KMS-11 (cell line): ENCODE data around the gene AMER2.

Experiments used
- H2AFZ ChIP-seq: fragments of 200-600 bp; sonication (generic); 2 replicates; pipeline ENCODE4 v1.6.1; 2016; ENCODE audit warnings: antibody characterized with exemption, mixed run types, low read depth
- H3K27ac ChIP-seq: fragments of 200-600 bp; sonication (generic); 2 replicates; pipeline ENCODE4 v1.6.1; 2016; ENCODE audit warnings: mild to moderate bottlenecking, mixed run types
- H3K27me3 ChIP-seq: fragments of 200-600 bp; sonication (generic); 2 replicates; pipeline ENCODE4 v1.6.1; 2017; ENCODE audit warnings: mild to moderate bottlenecking, low read depth, mixed run types, moderate library complexity; ENCODE audit not compliant: insufficient read depth
- H3K36me3 ChIP-seq: fragments of 200-600 bp; sonication (generic); 2 replicates; pipeline ENCODE4 v1.6.1; 2017; ENCODE audit warnings: mild to moderate bottlenecking, mixed run types; ENCODE audit not compliant: insufficient read depth
- H3K4me1 ChIP-seq: fragments of 200-600 bp; sonication (generic); 2 replicates; pipeline ENCODE4 v1.6.1; 2016; ENCODE audit warnings: mild to moderate bottlenecking, low read depth, mixed run types; ENCODE audit not compliant: poor library complexity, severe bottlenecking
- H3K4me2 ChIP-seq: fragments of 200-600 bp; sonication (generic); 2 replicates; pipeline ENCODE4 v1.7.0; 2016; ENCODE audit warnings: mild to moderate bottlenecking, mixed run types
- H3K4me3 ChIP-seq: fragments of 200-600 bp; sonication (generic); IDR thresholded peaks from 2 replicates; pipeline ENCODE4 v1.6.1; 2017; ENCODE audit warnings: low read depth, low read length, mixed read lengths; ENCODE audit not compliant: insufficient read depth
- H3K79me2 ChIP-seq: fragments of 200-600 bp; sonication (generic); 2 replicates; pipeline ENCODE4 v1.6.1; 2016; ENCODE audit warnings: low read depth, mixed run types; ENCODE audit not compliant: insufficient read depth
- H3K9ac ChIP-seq: fragments of 200-600 bp; sonication (generic); 2 replicates; pipeline ENCODE4 v1.6.1; 2016; ENCODE audit warnings: mild to moderate bottlenecking, mixed run types
- H4K20me1 ChIP-seq: fragments of 200-600 bp; sonication (generic); 2 replicates; pipeline ENCODE4 v1.6.1; 2016; ENCODE audit warnings: mild to moderate bottlenecking, mixed run types; ENCODE audit not compliant: insufficient read depth
- CTCF ChIP-seq: fragments of 200-600 bp; sonication (generic); conservative IDR thresholded peaks from 2 replicates; pipeline ENCODE4 v1.6.1; 2017; ENCODE audit warnings: low read depth, mild to moderate bottlenecking, antibody characterized with exemption, low read length, moderate library complexity, mixed read lengths

AMER2 gene

DNA sequence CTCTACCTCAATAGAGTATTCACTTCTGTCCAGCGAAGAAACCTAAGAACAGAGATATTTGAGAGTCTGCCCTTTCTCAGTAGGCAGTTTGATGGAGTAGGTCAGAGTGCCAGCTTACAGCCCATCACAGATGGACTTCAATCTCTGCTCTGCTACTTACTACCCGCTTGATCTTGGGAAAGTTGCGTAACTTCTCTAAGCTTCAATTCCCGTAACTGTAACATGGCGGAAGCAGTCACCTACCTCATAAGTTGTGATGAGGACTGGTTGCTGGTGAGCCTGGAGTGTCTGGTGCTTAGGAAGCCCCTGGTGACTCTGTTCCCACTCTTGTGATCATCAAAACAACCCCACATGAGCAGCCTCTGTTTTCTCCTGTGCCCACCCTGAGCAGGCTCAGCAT is 31.0 kb downstream of the AMER2 start:
- no peaks in the 10 kb centered on the region for H3K79me2 ChIP-seq
- no peak overlapping the region for H3K4me3 ChIP-seq
- no peak overlapping the region for H3K27ac ChIP-seq
- no peaks in the 10 kb centered on the region for H3K36me3 ChIP-seq
- no peak overlapping the region for H2AFZ ChIP-seq
- no peaks in the 10 kb centered on the region for H3K27me3 ChIP-seq
- no peak overlapping the region for H3K4me2 ChIP-seq
- no peak for TF ChIP-seq CTCF
- no peak overlapping the region for H3K9ac ChIP-seq
- H4K20me1 ChIP-seq = no peaks in the 10 kb centered on the region
- no peaks in the 10 kb centered on the region for H3K4me1 ChIP-seq

- no peaks in the 10 kb centered on the region for H3K27me3 ChIP-seq
These were observed 34.3 kb downstream of the AMER2 start for GRCh38 chr13:25137788-25138115.

DNA sequence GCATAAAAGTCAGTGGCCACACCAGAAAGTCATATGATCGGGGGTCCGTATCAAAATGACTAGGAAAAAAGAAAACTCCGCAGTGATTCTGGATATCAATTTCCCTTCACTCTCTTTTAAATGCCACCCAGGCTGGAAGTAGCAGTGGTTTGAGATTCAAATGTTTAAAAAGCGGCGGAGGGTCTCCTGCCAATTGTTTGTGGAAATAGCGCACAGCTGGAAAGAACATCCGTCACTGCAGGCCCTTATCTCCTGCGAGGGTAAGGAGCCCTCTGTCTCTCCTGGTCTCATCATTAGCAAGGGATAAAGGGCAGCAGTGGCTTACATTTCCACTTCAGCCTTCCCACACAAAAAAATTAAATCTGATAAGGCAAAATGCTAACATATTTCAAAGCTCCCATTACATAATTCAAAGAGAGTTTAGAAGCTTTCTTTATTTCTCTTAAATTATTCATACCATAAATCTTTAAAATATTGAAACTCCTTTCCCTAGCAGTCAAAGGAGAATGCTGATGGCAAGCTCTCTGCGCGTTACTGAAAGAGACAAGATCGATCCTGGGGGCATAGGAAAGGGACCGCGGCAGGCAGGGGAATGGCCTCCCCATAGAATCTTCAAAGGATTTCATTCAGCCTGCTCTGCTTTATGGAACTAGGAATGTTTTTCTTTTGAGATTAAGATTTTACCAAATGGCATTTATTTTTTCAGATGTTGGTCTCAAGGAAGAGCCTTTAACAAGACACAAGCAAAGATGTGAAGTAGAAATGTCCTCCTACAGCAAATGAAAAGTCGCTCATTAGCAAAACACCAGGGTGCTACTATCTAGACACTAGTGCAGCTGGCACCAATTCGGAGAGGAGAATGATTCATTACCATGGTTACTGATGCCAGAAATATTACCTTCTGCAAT is 35.0 kb downstream of the AMER2 start:
- Histone ChIP-seq H3K4me3 (no peak overlapping the region), H3K4me2 (no peak overlapping the region), H2AFZ (no peak overlapping the region), H3K79me2 (no peaks in the 10 kb centered on the region), H3K27ac (no peak overlapping the region), H3K36me3 (no peaks in the 10 kb centered on the region), H3K9ac (no peak overlapping the region), H3K27me3 (no peaks in the 10 kb centered on the region), H3K4me1 (no peaks in the 10 kb centered on the region), H4K20me1 (no peaks in the 10 kb centered on the region)
- no peak for TF ChIP-seq CTCF

More at GRCh38 chr13:25137788-25138115, 34.3 kb downstream of the AMER2 start:
- Histone ChIP-seq H3K79me2 (no peaks in the 10 kb centered on the region), H4K20me1 (no peaks in the 10 kb centered on the region), H2AFZ (no peak overlapping the region), H3K36me3 (no peaks in the 10 kb centered on the region), H3K4me2 (no peak overlapping the region), H3K9ac (no peak overlapping the region), H3K4me1 (no peaks in the 10 kb centered on the region), H3K27ac (no peak overlapping the region), H3K4me3 (no peak overlapping the region)
- no peak for TF ChIP-seq CTCF

DNA sequence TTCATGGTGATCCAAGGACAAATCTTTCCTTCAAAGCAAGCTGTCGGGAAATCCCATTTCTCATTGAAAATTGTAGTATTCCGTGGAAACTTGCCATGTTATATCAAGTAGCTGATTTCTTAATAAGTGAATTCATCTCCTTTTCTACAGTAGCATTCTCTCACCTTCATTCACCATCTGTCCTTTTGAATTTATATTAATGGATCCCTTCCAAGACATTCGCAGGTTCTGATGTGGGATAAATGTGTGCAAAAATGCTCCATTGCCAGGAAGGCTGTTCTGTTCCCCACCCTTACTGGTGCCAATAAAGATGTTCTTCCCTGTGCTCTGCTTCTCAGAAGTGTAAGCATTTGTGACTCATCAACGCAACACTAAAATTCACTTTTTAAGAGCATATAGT is 36.2 kb downstream of the AMER2 start:
- Histone ChIP-seq H3K27me3 (no peaks in the 10 kb centered on the region), H3K79me2 (no peaks in the 10 kb centered on the region), H3K9ac (no peak overlapping the region), H3K27ac (no peak overlapping the region), H3K4me3 (no peak overlapping the region), H2AFZ (no peak overlapping the region), H3K36me3 (no peaks in the 10 kb centered on the region), H3K4me2 (no peak overlapping the region), H3K4me1 (no peaks in the 10 kb centered on the region), H4K20me1 (no peaks in the 10 kb centered on the region)
- no peak for TF ChIP-seq CTCF
